Measurements from ENCODE around the gene CYP11A1.

DNA sequence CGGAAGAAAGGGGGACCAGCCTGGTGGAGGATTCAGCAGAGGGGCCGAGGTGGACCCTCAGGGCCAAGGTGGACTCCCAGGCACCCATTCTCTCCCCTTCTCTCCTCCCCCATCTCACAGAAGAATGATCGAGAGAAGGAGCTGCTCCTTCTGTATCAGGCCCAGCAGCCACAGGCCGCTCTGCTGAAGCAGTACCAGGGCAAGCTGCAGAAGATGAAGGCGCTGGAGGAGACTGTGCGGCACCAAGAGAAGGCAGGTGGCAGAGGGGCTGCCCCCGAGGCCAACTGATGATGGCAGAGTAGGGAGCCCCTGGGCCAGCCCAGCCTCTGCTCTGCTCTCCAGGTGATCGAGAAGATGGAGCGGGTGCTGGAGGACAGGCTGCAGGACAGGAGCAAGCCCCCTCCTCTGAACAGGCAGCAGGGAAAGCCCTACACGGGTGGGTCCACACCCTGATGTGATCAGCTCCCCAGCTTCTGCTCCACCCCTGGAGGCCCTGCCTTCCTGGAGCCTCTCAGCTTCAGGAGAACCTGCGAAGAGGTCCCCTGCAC is 36.5 kb downstream of the CYP11A1 start:
- no peak for TF ChIP-seq CTCF (IDR thresholded peaks at IDR 0.05)
- no peak for TF ChIP-seq POLR2A (IDR thresholded peaks at IDR 0.05)

Data from gastroesophageal sphincter (tissue), 3 donors.